ENCODE measurements around the gene RAB12.
"Not testable (repeated sequence)": the region's sequence is repeated elsewhere in the genome, so short reads cannot be mapped to it uniquely, and the experiment has no call there.

RAB12 gene

DNA sequence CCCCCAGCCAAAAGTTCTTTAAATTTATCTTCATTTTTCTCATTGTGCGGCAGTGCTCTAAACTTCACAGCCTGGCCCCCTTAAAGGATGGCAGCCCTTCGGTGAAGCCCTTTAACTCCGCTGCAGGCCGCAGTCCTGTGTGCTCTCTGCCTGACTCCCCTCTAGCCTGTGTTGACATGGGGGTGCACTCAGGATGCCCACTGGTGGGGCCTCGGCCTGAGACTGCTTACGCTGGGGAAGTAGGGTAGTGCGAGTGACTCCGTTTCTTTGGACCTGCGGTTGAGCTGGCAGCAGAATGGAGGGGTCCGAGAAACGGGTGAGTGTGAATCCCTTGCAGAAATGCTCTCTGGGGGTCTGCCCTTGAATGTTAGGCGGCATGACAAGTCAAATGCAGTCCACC lies 5.6 kb downstream of the RAB12 start:
- DNase-seq, result no peak

GRCh38 chr18:8615397-8616027 lies 6.3 kb downstream of the RAB12 start:
- no peak for DNase-seq

- no peak for DNase-seq
Measured at GRCh38 chr18:8616028-8616401, 6.8 kb downstream of the RAB12 start.

DNA sequence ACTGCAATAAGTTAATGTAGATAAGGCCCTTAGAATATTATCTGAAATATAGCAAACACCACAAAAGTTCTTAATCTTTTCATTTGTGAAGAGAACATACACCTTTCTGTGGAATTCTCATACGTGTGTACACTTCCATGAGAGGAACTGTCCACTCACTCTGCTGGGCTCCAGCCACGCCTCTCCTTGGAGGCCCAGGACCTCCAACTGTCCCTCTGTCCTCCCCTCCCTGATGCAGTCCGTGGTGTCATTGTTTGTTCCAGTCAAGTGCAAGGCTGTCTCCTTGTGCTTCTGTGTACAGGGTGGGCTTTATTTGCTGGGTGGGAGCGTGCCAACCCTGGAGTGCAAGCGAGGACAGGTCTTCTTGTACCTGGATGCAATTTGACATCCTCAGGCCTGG lies 8.7 kb downstream of the RAB12 start:
- DNase-seq, result no peak

GRCh38 chr18:8619041-8619440 lies 9.8 kb downstream of the RAB12 start:
- no peak for DNase-seq

- DNase-seq, result no peak
Measured at GRCh38 chr18:8619835-8620577, 10.8 kb downstream of the RAB12 start.

- no peak for DNase-seq
Measured at GRCh38 chr18:8620845-8621244, 11.6 kb downstream of the RAB12 start.

GRCh38 chr18:8622625-8623024 lies 13.4 kb downstream of the RAB12 start:
- not testable (repeated sequence) for DNase-seq

DNA sequence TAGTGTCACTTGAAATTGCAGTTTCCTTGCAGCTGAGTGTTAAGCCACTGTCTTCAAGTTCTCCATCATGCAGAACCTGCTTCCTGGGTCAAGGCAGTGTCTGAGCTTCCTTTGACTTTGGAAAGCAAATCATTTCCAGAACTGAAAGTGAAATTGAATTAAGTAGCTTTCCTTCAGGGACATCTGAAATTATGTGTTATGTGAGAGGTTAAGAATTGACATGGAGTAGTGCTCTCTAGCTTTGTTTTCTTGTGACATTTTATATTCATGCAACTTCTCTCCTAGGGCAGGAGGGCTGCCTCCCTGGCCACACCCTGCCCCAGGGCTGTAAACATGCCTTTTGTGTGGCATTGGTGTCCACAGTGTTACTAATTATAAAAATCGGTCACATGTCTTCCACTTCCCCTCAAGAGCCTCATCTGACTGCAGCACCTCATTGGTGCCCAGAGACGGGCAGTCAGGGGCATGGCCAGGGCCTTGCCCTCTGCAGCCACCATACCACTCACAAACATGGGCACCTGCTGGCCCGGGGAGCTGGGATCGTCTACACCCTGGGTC lies 14.4 kb downstream of the RAB12 start:
- DNase-seq, result no peak

DNA sequence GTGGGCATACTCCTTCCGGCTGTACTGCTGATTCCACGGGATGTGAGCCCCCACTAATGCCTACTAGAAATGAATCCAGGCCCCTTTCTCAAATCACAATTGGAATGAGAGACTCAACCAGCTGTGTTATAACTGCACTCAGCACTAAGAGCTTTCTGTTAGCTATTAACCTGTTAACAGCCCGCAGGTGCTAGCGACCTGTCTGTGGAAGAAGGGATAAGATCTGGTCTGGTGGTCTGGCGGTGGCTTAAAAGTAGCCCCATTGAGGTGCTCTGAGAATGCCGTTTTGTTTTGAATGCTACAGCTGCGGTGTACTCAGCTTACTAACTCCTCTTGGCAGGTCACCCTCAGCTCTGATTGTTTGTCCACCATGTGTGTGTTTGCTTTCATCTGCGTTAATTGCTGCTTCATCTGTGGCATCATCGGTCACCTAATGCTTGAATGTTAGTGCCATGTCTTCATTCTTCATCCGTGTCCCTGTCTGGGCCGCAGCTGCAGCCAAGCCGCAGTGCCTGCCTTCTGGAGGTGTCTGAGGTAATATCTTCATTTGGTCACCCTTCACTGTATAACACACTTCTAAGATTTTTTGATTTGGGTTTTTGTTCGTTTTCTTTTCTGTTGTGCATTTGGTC lies 16.3 kb downstream of the RAB12 start:
- DNase-seq, result no peak

DNA sequence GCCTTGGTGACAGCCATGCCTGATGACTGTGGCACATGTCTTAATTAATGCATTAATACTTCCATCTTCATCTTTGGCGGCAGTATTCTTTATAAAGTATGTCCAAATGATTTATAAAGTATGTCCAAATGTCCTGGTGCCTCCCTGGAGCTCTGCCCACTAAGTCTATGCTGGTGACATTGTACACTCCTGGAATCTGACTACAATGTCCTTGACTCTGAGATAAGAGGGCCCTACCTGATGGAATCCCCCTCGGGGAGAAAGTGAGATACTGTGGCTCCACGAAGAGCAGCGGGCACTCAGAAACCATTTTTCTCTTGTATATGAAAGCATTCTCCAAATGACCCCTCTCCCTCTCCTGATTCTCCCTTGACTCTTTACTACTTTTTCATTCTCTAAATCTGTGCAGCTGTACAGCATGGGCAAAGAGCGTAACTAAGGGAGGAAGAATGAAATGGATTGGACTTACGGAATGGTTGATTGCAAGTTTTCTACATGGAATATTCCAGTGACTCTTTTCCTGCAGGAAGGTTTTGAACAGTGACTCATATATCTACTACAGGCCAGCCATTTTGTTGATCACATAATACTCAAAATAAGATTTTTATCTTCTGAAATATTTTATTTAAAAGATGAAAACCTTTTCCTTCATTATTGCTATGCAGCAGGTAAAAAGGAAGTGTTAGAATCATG lies 17.3 kb downstream of the RAB12 start:
- DNase-seq, result no peak

DNA sequence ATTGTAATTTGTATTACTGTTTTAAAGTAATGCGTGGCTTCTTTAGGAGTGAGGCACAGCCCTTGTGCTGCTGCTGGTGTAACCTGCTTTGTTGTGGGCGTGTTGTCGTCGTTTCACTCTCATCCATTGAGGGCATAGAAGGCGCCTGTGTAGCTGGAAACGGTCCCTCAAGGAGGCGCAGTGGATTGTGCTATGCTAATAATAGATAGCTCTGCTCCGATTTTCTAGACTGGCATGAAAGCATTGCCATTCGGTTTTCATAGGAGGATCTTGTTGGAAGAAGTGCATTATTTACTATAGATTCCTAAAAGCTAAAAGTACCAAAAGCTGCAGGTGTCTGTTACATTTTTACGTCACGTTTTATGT lies 17.9 kb downstream of the RAB12 start:
- DNase-seq, result no peak

- DNase-seq, result no peak
Measured at GRCh38 chr18:8627540-8627939, 18.3 kb downstream of the RAB12 start.

- no peak for DNase-seq
Measured at GRCh38 chr18:8629602-8630001, 20.4 kb downstream of the RAB12 start.

DNA sequence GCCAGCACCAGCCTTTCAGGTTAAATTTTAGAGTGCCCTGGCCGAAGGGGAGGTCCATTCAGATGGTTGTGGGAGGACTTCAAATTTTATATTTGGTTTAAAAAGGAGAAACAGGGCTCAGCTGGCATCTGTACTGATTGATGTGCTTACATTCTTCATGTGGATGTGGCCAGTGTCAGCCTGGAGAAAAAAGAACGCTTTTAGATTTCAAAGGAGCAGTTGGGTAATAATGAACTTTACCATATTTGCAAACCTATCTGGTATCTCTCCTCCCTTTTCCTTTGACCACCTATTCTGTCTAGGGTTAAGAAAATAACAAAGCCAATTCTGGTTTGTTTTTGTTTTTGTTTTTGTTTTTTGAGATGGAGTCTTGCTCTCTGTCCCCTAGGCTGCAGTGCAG lies 21.3 kb downstream of the RAB12 start:
- no peak for DNase-seq

GRCh38 chr18:8631265-8631664 lies 22.0 kb downstream of the RAB12 start:
- DNase-seq, result no peak

DNA sequence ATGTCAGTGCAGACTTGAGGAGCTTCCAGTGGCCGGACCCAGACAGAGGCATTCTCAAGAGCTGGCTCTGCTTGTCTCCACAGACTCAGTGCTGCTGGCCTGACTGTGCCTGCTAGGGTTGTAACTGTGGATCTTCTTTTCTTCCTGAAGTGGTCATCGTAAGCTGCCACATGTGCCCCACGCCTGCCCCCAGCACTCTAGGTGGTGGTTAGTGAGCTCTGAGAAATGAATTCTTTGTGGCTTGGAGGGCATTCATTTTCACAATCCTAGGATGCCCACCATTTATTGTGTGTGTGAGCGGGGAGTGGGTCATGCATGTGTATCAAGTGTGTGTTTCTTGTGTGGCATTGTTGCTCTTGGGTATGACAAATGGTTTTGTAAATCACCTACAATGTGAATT lies 23.1 kb downstream of the RAB12 start:
- DNase-seq, result no peak

- no peak for DNase-seq
Measured at GRCh38 chr18:8634508-8634907, 25.3 kb downstream of the RAB12 start.

DNA sequence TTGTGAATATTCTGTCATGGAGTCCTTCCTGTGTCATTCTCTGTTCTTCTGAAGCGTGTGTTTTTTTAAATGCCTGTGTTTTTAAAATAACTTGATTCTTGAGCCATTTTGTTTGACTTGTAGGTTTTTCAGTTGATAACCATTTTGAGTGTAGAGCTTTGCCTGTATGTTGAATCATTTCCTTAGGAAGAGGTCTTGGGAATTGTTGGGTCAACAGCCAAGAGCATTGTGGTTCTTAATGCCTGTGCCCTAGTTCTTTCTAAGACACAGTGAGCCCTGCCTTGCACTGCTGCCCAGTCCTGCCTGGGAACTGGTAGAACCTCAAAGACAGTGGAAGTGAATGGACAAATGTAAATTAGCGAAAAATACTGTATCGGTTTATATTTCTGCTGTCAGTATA lies 25.9 kb downstream of the RAB12 start:
- DNase-seq, result no peak

- DNase-seq, result no peak
Measured at GRCh38 chr18:8639762-8640161, 30.5 kb downstream of the RAB12 start.

GRCh38 chr18:8643326-8643878 lies 34.2 kb downstream of the RAB12 start:
- DNase-seq, result no peak

DNA sequence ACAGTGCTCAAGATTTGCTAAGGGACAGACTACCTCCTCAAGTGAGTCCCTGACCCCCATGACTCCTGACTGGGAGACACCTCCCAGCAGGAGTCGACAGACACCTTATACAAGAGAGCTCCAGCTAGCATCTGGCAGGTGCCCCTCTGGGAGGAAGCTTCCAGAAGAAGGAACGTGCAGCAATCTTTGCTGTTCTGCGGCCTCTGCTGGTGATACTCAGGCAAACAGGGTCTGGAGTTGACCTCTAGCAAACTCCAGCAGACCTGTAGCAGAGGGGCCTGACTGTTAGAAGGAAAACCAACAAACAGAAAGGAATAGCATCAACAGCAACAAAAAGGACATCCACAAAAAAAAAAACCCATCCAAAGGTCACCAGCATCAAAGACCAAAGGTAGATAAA lies 38.1 kb downstream of the RAB12 start:
- DNase-seq, result not testable (repeated sequence)

Measured in KG1 (cell line).